Measurements from ENCODE around the gene DEPDC1B. TPM values are rescaled to one million over a fixed set of nuclear protein-coding genes. Genes with fewer than 3 reads are reported as not detected.
"Not testable (repeated sequence)": the region's sequence is repeated elsewhere in the genome, so short reads cannot be mapped to it uniquely, and the experiment has no call there.

The DEPDC1B gene, protein sequence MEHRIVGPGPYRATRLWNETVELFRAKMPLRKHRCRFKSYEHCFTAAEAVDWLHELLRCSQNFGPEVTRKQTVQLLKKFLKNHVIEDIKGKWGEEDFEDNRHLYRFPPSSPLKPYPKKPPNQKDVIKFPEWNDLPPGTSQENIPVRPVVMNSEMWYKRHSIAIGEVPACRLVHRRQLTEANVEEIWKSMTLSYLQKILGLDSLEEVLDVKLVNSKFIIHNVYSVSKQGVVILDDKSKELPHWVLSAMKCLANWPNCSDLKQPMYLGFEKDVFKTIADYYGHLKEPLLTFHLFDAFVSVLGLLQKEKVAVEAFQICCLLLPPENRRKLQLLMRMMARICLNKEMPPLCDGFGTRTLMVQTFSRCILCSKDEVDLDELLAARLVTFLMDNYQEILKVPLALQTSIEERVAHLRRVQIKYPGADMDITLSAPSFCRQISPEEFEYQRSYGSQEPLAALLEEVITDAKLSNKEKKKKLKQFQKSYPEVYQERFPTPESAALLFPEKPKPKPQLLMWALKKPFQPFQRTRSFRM
- total RNA-seq = 6.8 and 19.7 TPM in 2 replicates

DNA sequence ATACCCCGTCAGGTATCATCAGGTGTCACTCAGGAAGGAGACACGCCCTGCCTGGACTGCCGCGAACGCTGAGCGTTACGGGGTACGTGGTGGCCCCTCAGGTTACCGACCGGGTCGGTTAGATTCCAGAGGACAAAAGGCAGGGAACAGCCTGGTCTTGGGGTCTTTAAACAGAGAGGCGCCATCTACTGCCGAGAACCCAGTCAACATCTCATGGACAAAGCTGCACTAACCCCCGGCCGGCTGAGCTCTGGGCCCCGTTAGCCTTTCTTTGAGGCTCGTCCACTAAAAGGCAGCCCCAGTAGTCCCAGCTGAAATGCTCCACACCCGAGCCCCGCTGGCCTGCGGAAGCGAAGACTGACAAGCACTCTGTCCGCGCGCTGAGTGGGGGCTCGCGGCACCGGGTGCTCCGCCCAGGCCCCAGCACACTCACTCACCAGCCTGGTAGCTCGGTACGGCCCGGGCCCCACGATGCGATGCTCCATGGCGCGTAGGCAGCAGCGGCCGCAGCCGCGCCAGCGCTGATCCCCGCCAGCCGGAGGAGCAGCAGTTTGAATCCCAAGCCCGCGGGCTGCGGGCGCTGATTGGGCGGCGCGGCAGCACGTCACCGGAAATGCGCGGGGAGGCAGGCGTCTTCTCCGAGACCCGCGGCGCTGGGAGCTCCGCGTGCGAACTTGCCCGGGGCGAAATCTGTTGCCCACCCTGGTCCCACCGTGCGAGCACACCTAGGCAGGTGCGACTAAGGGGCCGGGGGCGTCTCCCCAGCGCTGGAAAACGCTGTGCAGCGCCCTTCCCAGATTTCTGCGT lies at the start of gene DEPDC1B:
Gene DEPDC1B, minus strand, starts transcription at position 558 of the 807 bp plus-strand sequence. Its CDS starts 73 bp downstream, at position 485.
- peak; percentile 93 for DNase-seq

DNA sequence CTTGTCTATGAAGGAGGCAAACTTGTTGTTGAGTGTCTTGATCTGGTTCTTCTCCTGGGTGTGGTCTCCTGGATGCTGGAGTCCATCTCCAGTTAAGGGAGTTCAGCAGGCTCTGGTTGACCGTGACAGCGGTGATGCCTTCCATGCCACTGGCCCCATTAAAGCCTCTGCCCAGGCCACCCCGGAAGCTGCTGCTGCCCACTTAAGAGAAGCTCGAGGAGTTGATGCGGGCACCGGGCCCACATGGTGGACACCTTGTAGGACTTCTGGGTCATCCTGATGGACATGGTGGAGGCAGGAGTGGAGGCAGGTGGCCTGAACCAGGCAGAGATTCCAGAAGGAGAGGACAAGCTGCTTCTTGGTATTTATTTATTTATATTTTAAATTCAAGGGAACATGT lies 44.7 kb upstream of the DEPDC1B start:
- DNase-seq = no peak

DNA sequence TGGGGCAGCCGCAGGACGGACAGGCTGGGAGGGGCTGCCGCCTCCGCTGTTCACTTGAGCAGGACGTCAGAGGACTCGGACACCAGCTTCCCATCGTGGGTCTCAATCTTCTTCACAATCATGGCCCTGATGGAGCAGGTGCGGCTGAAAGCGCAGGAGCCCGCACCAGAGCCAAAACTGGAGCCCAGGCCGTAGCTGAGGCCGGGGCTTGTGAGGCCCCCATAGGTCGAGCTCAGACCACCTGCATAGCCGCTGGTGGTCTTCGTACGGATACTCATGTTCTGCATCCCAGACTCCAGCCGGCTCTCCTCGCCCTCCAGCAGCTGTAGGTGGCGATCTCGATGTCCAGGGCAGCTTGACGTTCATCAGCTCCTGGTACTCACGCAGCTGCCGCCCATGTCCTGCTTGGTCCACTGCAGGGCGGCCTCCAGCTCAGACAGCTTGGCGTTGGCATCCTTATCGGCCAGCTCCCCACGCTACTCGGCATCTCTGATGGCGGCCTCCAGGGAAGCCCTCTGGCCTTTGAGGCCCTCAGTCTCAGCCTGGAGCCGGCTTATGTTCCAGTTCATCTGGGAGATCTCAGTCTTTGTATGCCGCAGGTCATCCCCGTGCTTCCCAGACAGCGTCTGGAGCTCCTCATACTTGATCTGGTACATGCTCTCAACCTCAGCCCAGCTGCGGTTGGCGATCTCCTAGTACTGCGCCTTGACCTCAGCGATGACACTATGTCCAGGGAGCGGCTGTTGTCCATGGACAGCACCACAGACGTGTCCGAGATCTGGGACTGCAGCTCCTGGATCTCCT lies 43.7 kb upstream of the DEPDC1B start:
- DNase-seq = no peak

DNA sequence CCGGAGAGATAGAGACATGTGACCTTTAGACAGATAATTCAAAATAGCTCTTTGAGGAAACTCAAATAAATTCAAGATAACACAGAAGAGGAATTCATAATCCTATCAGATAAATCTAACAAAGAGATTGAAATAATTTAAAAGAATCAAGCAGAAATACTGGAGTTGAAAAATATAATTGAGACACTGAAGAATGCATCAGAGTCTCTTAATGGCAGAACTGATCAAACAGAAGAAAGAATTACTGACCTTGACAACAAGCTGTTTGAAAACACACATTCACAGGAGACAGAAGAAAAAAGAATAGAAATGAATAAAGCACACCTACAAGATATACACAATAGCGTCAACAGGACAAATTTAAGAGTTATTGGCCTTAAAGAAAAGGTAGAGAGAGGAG lies 40.4 kb upstream of the DEPDC1B start:
- DNase-seq = no peak

DNA sequence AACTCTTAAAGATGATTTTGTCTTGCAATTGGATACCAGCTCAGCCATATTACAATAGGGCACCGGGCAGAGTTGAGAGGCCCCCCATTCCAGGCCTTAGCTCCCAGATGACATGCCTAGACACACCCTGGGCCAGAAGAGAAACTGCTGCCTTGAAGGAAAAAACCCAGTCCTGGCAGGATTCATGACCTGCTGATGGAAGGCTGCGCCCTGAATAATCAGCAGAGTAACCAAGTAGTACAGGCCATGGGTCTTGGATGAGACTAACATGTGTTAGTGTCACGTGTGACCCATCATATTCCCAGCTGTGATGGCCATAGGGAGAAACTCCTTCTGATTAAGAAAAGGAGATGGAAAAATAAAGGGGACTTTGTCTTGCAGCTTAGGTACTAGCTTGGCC lies 39.0 kb upstream of the DEPDC1B start:
- DNase-seq = no peak

DNA sequence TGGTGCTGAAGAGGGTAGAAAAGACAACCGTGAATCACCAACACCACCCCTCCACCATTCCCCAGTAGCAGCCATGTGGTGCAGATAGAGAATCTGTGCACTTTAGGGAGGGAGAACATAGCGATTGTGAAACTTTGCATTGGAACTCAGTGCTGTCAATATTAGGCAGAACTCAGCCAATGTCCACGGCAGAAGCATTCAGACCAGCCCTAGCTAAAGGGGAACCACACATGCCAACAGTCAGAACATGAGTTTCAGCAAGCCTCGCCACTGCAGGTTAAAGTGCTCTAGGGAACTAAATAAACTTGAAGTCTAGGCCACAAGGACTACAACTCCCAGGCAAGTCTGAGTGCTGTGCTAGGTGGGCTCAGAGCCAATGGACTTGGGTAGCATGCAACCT lies 38.5 kb upstream of the DEPDC1B start:
- no peak for DNase-seq

DNA sequence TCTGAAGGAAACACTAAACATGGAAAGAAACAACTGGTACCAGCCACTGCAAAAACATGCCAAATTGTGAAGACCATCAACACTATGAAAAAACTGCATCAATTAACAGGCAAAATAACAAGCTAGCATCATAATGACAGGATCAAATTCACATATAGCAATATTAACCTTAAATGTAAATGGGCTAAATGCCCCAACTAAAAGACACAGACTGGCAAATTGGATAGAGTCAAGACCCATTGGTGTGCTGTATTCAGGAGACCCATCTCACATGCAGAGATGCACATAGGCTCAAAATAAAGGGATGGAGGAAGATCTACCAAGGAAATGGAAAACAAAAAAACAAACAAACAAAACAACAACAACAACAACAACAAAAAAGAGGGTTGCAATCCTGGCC lies 30.9 kb upstream of the DEPDC1B start:
- not testable (repeated sequence) for DNase-seq

DNA sequence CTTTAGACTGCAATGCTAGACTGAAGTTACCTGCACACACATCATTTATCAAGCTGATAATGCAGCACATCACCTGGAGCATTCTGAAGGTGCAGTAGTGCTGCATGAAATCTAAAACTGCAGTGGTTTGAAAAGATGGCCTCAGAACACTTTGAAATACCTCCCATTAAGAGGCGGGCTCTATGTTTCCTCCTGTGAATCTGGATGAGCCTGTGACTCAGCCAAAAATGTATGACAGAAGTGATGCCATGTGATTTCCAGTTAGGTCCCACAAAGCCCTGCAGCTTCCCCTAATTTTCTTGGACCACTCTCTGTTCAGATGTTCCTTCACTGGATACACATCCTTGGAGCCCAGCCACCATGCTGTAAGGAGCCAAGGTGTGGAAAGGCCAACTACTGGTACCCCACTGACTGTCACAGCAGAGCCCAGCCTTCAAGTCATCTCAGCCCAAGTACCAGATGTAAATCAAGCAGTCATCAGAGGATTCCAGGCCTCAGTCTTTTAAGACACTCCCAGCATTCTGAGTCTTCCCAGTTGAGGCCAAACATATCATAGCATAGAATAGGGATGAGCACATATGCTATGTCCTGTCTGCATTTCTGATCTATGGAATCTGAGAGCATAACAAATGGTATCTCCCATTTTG lies 27.2 kb upstream of the DEPDC1B start:
- DNase-seq = no peak

DNA sequence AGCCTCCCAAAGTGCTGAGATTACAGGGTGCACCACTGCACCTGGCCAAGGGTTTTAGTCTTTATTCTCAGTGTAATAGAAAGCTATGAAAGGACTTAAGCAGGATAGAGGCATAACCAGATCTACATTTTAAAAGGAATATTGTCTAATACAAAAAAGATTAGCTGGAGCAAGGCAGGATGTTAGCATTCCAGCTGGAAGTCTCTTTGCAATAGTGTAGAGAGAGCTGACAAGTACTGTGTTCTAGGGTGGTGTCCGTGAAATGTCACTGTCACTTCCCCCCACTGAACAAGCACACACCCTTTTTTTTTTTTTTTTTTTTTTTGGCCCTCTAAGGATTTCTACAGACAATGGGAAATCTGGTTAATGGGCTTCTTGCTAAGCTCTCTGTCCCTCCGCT lies 24.2 kb upstream of the DEPDC1B start:
- DNase-seq = no peak

DNA sequence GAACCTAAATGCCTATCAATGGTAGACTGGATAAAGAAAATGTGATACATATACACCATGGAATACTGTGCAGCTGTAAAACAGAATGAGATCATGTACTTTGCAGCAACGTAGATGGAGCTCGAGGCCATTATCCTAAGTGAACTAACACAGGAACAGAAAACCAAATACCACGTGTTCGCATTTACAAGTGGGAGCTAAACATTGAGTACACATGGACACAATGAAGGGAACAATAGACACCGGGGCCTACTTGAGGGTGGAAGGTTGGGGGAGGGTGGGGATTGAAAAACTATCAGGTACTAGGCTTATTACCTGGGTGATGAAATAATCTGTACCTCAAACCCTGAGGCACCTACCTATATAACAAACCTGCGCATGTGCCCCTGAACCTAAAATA lies 22.4 kb upstream of the DEPDC1B start:
- no peak for DNase-seq

DNA sequence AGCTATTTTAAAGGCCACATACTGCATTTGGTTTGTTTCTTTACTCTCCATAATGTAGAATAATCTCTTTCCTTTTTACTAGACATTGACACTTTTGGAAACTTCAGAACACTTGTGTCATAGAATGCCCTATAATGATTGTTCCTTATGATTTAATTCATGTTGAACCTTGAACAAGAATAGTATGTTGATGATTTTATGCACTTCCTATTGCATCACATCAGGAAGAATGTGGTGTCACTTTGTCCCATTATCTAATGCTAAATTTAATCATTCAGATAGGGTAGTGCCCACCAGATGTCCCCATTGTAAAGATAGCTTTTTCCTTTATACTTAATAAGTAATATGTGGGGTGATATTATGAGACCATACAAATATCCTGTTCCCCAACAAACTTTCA lies 19.4 kb upstream of the DEPDC1B start:
- DNase-seq = no peak

DNA sequence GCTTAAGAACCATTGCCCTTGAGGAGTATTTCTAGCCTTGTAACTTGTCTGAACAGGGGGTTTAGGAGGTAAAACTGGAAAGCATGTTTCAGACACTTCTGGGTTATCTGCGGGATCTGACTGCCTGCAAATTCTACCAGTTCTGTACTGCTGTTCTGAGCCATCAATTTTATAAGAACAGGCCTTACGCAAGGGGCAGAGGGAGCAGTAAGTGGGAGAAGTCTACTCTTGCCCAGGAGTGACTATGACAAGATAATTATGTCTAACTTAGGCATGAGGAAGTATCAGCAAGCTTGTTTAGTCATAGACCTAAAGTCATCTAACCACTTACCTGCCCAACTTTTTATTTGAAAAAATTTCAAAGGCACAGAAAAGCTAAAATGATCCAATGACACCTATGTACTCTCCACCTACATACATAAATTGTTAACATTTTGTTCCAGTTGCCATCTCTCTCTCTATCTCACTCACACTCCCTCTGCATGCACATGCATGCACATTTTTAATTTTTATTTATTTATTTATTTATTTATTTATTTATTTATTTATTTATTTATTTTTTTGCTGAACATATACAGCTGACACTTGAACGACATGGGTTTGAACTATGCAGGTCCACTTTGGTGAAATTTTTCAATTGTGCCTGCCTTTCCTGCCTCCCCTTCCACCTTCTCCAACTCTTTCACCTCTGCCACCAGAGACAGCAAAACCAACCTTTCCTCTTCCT lies 18.4 kb upstream of the DEPDC1B start:
- no peak for DNase-seq

DNA sequence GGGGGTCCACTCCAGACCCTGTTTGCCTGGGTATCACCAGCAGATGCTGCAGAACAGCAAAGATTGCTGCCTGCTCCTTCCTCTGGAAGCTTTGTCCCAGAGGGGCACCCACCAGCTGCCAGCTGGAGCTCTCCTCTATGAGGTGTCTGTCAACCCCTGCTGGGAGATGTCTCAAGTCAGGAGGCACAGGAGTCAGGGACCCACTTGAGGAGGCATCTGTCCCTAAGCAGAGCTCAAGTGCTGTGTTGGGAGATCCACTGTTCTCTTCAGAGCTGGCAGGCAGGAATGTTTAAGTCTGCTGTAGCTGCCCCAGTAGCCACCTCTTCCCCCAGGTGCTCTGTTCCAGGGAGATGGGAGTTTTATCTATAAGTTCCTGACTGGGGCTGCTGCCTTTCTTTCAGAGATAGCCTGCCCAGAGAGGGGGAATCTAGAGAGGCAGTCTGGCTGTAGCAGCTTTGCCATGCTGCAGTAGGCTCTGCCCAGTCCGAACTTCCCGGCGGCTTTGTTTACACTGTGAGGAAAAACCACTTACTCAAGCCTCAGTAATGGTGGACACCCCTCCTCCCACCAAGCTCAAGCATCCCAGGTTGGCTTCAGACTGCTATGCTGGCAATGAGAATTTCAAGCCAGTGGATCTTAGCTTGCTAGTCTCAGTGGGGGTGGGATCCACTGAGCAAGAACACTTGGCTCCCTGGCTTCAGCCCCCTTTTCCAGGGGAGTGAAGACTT lies 15.4 kb upstream of the DEPDC1B start:
- DNase-seq = not testable (repeated sequence)

DNA sequence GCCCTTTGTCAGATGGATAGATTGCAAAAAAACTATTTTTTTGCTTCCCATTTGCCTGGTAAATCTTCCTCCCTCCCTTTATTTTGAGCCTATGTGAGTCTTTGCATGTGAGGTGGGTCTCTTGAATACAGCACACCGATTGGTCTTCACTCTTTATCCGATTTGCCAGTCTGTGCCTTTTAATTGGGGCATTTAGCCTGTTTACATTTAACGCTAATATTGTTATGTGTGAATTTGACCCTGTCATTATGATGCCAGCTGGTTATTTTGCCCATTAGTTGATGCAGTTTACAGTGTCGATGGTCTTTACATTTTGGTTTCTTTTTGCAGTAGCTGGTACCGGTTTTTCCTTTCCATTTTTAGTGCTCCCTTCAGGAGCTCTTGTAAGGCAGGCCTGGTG lies 13.0 kb upstream of the DEPDC1B start:
- no peak for DNase-seq

DNA sequence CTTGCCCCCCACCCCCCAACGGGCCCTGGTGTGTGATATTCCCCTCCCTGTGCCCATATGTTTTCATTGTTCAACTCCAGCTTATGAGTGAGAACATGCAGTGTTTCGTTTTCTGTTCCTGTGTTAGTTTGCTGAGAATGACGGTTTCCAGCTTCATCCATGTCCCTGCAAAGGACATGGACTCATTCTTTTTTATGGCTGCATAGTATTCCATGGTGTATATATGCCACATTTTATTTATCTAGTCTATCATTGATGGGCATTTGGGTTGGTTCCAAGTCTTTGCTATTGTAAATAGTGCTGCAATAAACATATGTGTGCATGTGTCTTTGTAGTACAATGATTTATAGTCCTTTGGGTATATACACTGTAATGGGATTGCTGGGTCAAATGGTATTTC lies 11.9 kb upstream of the DEPDC1B start:
- not testable (repeated sequence) for DNase-seq

DNA sequence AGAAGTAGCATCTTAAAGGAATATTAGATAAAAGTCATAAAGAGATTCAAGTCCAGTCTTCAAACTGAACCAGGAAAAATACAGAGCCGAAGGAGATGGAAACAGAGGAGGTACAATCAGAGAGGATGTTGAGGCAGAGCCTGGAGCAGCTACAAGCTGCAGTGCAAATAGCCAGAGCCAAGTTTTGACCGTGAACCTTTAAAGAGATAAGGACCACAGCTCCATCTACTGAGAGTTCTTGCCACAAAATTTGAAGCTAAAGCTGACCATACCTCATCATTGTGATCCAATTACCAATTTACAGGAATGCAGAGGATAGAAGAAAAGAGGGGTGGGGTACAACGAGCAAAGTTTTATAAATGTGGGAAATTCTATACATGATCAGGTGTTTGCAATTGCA lies 10.4 kb upstream of the DEPDC1B start:
- DNase-seq = no peak

DNA sequence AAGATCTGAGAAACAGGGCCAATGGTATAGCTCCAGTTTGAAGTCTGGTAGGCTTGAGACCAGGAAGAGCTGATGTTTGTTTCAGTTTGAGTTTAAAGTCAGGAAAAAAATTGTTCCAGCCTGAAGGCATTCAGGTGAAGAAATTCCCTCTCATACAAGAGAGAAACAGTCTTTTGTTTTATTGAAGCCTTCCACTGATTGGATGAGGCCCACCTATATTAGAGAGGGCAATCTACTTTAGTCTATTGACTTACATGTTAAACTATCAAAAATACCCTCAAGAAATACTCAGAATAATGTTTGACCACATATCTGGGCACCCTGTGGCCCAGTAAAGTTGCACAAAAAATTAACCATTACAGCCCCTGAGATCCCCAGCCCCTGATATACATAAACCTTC lies 5.2 kb upstream of the DEPDC1B start:
- DNase-seq = no peak

DNA sequence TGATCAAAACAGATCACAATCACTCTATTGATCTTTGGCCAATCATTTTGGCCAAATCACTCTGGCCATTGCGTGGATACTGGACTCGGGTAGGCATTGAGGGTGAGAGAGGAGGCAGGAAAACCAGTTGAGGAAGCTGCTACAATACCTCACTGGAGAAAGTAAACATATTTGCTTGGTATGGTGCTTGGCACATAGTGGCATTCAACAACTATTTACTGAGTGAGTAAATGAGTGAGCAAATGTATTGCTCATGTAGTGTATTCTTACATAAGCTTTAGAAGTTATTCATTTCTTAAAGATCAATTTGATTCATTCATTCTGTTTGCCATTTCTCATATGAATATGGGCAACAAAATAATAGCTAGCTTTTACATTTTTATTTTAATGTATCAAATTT lies 4.0 kb upstream of the DEPDC1B start:
- DNase-seq = no peak

DNA sequence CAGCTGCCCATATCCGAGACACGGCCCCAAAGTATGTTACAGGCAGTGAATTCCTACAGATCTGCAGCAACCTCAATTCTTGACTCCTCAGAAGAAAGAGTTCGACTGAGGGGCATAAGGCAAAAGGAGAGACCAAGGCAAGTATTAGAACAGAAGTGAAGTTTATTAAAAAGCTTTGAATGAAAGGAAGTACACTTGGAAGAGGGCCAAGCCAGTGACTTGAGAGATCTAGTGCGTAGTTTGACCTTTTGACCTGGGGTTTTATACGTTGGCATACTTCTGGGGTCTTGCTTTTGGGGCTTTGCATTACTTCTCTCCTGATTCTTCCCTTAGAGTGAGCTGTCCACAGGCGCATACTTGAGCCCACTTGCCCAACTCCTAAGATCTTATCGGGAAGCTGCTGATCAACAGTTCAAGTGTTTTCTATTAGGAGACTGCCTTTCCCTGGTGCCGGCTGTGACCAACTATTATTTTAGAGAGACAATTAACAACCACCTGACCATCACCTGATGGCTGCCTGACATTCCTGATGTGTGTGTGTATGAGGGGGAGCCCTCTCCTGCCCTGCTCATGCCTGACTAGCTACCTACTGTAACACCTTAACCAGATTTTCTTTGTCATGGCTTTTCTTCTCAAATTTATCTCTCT lies 1.5 kb upstream of the DEPDC1B start:
- DNase-seq = peak; percentile 49

DNA sequence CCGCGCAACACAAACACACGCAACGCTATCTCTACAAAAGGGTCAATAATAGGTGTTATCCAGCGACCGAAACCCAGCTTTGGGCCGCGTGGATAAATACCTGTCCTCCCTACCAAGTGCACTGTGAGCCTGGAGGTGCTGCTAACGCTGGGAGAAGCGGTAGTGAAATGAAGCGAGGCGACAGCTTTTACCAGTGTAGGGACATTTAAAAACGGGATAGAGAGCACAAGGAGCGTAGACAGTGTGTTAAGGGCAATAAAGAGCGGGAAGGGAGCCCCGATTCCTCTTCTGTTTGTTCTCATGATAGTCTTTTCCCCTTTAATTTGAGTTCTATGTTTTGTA lies 421 bp upstream of the DEPDC1B start:
- no peak for DNase-seq

DNA sequence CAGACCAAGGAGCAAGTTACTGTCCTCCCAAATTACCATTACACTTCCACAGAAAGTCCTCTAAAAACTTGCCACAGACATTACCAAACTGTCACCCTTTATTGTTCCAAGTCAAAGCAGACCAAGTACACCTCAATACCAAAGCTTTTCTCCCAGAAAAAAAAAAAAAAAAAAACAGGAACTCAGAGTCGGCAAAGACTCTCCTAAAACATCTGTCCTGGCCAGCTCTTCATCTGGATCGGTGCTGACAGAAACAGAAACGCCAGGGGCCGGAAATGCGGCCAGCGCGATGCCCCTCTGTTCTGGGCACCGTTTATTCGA lies 718 bp downstream of the DEPDC1B start:
- DNase-seq = no peak
